Esophagus squamous epithelium (tissue), 4 donors: Measurements from ENCODE around the gene HM13.

Experiments
- CTCF ChIP-seq, 6 experiments: fragments of 450-650 bp in 4 of 6; fragments of 200-600 bp in 2 of 6; sonication (generic) in 2 of 6; IDR thresholded peaks; one replicate each; pipeline ENCODE4 v1.5.1; 2016 to 2019; ENCODE audit warnings: antibody characterized with exemption in 6 of 6, mild to moderate bottlenecking in 4 of 6, moderate library complexity in 4 of 6
- POLR2A ChIP-seq, 4 donors: fragments of 450-650 bp; IDR thresholded peaks; one replicate each; pipeline ENCODE4 v1.6.1; 2017; ENCODE audit warnings: antibody characterized with exemption in 4 of 4, mild to moderate bottlenecking in 4 of 4, moderate library complexity in 3 of 4

GRCh38 chr20:31547017-31547675, 32.9 kb downstream of the HM13 start:
- TF ChIP-seq CTCF (IDR thresholded peaks at IDR 0.05) (peak in 1 of 6 experiments; percentile 15), POLR2A (IDR thresholded peaks at IDR 0.05) (peak in 2 of 4 donors; percentile 32 to 68)
